ENCODE measurements around the gene ZDHHC17. TPM values are rescaled to one million over a fixed set of nuclear protein-coding genes. Genes with fewer than 3 reads are reported as not detected.
"Not testable (repeated sequence)": the region's sequence is repeated elsewhere in the genome, so short reads cannot be mapped to it uniquely, and the experiment has no call there.

Gene ZDHHC17, protein sequence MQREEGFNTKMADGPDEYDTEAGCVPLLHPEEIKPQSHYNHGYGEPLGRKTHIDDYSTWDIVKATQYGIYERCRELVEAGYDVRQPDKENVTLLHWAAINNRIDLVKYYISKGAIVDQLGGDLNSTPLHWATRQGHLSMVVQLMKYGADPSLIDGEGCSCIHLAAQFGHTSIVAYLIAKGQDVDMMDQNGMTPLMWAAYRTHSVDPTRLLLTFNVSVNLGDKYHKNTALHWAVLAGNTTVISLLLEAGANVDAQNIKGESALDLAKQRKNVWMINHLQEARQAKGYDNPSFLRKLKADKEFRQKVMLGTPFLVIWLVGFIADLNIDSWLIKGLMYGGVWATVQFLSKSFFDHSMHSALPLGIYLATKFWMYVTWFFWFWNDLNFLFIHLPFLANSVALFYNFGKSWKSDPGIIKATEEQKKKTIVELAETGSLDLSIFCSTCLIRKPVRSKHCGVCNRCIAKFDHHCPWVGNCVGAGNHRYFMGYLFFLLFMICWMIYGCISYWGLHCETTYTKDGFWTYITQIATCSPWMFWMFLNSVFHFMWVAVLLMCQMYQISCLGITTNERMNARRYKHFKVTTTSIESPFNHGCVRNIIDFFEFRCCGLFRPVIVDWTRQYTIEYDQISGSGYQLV
- total RNA-seq (2014; rRNA removed; shearing (Covaris generic); ENCODE audit: low replicate concordance): 13.0 and 28.6 TPM in 2 replicates

DNA sequence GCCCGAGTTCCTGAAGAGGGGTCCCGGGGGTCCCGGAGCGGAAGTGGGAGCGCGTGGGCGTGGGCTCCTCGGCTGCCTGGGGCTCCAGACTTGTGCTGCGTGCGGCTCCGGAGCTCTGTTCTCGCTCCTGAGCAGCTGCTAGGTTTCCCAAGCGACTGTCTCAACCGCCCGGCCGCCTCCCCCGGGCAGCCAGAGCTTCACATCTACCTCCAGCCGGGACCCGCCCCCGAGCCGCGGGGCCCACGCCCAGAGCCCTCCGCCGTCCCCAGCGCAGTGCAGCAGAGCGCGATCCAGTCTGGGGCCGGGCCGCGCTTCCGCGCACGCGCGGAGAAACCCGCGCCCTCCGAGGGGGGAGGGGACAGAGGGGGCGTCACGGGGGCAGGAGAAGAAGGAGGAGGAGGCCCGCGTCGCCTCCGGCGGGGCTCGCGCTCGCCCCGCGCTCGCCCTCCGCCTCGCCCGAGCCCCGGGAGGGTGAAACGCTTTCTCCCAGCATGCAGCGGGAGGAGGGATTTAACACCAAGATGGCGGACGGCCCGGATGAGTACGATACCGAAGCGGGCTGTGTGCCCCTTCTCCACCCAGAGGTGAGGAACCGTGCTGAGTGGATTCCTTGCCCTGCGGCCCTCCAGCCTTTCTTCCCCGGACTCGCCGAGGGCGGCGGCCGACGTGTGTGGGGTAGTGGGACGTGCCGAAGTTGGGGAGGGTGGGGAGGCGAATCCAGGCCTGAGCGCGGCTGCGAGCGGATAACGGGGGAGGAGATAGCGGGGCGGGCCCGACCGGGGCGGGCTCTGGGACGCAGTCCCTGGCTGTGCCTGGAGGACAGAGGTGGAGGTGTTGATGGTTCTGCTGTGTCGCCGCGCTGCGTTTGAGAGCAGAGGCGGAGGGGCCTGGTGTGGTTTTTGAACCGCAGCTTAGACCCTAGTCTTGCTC lies at the start of gene ZDHHC17:
TSS of gene ZDHHC17 (plus strand) at position 370 of the 930 bp plus-strand sequence. CDS start at position 492, 122 bp downstream.
- no peaks in the 10 kb centered on the region for H3K27me3 ChIP-seq
- peak within 1 kb of the TSS; percentile 98 for H3K4me3 ChIP-seq
- peak; percentile 93 for DNase-seq
- no peaks in the 10 kb centered on the region; the same call in 1 of the 2 replicates for H3K36me3 ChIP-seq
- H3K9me3 ChIP-seq: no peaks in the 10 kb centered on the region

DNA sequence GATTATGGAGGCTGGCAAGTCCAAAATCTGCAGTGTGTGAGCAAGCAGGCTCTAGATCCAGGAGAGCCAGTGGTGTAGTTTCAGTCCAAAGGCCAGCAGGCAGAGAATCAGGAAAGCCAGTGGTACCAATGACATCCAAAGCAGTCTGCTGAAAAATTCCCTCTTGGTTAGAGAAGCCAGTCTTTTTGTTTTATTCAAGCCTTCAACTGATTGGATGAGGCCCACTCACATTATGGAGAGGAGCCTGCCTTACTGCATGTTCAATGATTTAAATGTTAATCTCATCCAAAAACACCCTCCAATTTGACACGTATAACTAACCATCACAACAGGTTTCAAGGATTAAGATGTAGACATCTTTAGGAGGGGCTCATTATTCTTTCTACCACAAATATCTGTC lies 49.5 kb upstream of the ZDHHC17 start:
- H3K9me3 ChIP-seq: no peaks in the 10 kb centered on the region
- no peak for DNase-seq
- no peaks in the 10 kb centered on the region for H3K36me3 ChIP-seq
- no peaks in the 10 kb centered on the region for H3K27me3 ChIP-seq
- H3K4me3 ChIP-seq: no peak overlapping the region

DNA sequence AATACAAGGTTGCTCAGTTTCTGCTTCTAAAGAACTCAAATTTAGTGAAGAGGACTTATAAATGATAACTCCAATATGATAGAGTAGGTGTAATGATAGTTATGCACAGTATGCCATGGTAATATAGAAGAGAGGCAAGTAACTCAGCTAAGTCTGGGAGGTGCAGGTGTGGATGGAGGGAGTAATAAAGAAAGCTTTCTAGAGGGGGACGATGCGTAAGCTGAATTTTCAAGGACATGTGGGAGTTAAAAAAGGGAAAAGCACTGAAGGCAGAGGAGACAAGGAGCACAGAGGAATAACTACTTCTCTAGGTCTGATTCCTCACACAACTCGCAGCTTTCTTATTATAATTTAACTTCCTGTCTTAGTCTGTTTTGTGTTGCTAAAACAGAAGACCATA lies 49.1 kb upstream of the ZDHHC17 start:
- no peaks in the 10 kb centered on the region for H3K36me3 ChIP-seq

DNA sequence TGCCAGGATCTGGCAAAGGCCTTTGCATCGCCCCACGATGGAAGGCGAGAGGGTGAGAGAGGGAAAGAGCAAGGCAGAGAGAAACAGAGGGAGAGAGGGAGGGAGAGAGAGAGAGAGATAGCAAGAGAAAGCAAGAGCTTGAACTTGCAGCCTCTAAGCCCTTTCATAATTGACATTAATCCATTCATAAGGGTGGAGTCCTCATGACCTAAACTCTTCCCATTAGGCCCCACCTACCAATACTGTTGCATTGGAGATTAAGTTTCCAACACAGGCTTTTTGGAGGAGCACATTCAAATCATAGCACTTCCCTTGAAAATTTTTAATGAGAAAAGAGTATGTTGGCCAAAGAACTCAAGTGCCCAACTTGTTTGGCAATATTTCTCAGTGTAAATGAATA lies 48.6 kb upstream of the ZDHHC17 start:
- Histone ChIP-seq H3K9me3 (no peaks in the 10 kb centered on the region), H3K4me3 (no peak overlapping the region), H3K36me3 (no peaks in the 10 kb centered on the region), H3K27me3 (no peaks in the 10 kb centered on the region)
- no peak for DNase-seq

More for the DNA sequence above, 49.1 kb upstream of the ZDHHC17 start:
- Histone ChIP-seq H3K9me3 (no peaks in the 10 kb centered on the region), H3K27me3 (no peaks in the 10 kb centered on the region), H3K4me3 (no peak overlapping the region)
- no peak for DNase-seq

DNA sequence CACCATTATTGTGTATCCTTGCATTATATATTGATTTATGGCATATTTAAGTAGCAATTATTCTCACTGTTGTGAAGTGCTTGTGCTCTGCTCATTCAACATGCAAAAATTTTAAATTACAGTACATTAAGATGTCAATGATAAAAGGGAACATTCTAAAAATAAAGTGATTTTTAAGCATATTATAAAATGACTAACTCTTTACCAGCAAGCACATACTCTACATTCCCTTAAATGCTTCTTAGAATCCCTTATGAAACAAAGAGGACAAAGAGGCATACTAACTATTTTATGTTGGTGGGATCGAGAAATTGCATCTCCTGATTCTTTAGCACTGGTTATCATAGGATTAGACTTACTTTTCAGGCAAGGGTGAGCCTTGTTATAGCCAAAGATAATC lies 46.6 kb upstream of the ZDHHC17 start:
- Histone ChIP-seq H3K36me3 (no peaks in the 10 kb centered on the region), H3K27me3 (no peaks in the 10 kb centered on the region), H3K4me3 (no peak overlapping the region), H3K9me3 (no peaks in the 10 kb centered on the region)
- DNase-seq: no peak

DNA sequence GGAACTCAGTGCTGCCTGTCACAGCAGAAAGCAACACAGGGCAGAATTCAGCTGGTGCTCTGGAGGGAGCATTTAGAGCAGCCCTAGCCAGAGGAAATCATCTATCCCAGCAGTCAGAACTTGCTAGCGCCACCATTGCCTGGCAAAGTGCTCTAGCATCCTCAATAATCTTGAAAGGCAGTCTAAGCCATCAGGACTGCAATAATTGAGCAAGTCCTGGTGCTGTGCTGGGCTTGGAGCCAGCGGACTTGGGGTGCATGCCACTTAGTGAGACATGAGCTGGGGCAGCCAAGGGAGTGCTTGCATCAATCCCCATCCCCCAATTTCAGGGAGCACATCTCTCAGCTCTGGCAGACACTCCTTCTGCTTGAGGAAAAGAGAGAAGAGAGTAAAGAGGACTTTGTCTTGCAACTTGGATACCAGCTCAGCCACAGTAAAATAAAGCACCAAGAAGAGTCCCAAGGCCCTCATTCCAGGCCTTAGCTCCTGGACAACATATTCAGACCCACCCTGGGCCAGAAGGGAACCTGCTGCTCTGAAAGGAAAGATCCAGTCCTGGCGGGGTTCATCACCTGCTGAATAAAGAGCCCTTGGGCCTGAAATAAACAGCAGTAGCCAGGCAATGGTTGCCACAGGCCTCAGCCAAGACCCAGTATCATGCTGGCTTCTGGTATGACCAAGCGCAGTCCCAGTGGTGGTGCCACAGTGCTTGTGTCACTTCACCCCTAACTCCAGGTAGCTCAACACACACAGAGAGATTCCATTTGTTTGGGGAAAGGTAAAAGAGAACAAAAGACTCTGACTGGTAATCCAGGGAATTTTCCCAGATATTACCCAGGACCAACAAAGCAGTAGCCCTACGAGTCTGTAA lies 44.5 kb upstream of the ZDHHC17 start:
- Histone ChIP-seq H3K4me3 (no peak overlapping the region), H3K36me3 (no peaks in the 10 kb centered on the region), H3K27me3 (no peaks in the 10 kb centered on the region), H3K9me3 (no peaks in the 10 kb centered on the region)
- DNase-seq: peak; percentile 50

DNA sequence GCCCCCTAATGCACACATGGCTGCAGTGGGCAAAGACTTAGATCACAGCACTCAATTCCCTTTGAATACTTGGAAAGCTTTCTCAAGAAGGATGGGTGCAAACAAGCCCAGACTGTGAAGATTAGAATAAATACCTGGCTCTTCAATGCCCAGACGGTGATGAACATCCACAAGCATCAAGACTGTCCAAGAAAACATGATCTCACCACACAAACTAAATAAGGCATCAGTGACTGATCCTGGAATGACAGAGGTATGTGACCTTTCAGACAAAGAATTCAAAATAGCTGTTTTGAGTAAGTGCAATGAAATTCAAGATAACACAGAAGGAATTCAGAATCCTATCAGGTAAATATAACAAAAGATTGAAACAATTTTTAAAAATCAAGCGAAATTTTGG lies 43.8 kb upstream of the ZDHHC17 start:
- Histone ChIP-seq H3K27me3 (no peaks in the 10 kb centered on the region), H3K9me3 (no peaks in the 10 kb centered on the region), H3K4me3 (no peak overlapping the region), H3K36me3 (no peaks in the 10 kb centered on the region)
- no peak for DNase-seq

DNA sequence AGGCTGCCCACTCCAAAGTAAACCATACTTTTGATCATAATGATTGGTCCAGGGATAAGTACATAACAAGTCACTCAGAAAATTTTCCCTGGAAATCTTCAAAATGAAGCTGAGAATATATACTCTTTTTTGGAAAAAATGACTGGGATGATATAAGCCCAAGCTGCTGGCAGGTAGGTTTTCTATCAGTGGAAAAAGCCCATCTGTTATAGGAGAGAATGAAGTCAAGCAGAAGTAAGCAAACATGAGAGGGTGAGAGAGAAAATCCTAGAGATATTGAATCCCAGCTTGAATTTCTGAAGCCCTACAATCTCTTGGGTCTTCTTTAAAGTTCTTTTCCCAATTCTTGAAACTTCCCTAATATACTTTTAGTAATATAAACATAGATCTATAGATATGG lies 37.3 kb upstream of the ZDHHC17 start:
- Histone ChIP-seq H3K36me3 (no peaks in the 10 kb centered on the region), H3K9me3 (no peaks in the 10 kb centered on the region), H3K4me3 (no peak overlapping the region), H3K27me3 (no peaks in the 10 kb centered on the region)
- no peak for DNase-seq

DNA sequence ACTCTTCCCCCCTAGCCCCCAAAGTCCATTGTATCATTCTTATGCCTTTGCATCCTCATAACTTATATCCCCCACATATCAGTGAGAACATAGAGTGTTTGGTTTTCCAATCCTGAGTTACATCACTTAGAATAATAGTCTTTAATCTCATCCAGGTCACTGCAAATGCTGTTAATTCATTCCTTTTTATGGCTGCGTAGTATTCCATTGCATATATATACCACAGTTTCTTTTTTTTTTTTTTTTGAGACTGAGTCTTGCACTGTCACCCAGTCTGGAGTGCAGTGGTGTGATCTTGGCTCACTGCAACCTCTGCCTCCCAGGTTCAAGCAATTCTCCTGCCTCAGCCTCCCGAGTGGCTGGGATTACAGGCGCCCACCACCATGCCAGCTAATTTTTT lies 31.7 kb upstream of the ZDHHC17 start:
- not testable (repeated sequence) for H3K27me3 ChIP-seq, DNase-seq, H3K9me3 ChIP-seq, H3K36me3 ChIP-seq, H3K4me3 ChIP-seq

DNA sequence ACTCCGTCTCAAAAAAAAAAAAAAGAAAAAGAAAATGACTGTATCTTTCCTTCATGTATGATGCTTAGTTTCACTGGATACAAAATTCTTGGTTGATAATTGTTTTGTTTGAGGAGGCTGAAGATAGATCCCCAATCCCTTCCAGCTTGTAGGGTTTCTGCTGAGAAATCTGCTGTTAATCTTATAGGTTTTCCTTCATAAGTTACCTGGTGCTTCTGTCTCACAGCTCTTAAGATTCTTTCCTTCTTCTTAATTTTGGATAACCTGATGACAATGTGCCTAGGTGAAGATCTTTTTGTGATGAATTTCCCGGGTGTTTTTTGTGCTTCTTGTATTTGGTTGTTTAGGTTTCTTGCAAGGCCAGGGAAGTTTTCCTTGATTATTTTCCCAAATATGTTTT lies 26.2 kb upstream of the ZDHHC17 start:
- H3K36me3 ChIP-seq, H3K27me3 ChIP-seq, H3K4me3 ChIP-seq, DNase-seq: not testable (repeated sequence)
- peaks cover 12% of the 10 kb centered on the region; the same call in 1 of the 2 replicates for H3K9me3 ChIP-seq

DNA sequence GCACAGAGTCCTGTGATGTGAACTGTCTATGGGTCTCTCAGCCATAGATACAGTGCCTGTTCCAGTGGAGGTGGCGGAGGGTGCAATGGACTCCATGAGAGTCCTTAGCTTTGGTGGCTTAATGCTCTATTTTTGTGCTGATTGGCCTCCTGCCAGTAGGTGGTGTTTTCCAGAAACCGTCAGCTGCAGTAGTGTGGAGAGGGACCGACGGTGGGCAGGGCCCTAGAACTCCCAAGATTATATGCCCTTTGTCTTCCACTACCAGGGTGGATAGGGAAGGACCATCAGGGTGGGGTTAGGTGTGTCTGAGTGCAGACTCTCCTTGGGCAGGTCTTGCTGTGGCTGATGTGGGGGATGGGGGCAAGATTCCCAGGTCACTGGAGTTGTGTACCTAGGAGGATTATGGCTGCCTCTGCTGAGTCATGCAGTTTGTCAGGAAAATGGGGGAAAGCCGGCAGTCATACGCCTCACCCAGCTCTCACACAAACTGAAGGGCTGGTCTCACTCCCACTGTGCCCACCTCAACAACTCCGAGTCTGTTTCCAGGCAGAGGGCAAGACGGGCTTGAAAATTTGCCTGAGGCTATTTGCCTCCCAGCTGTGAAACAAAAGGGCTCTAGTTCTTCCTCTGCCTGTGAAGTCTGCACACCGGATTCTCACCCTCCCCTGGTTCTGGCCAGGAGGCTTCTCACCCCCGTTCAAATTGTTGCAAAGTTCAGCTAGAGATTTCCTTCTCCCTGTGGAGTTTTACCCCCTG lies 24.9 kb upstream of the ZDHHC17 start:
- Histone ChIP-seq H3K4me3 (no peak overlapping the region), H3K27me3 (no peaks in the 10 kb centered on the region), H3K9me3 (peaks cover 12% of the 10 kb centered on the region; the same call in 1 of the 2 replicates), H3K36me3 (no peaks in the 10 kb centered on the region)
- DNase-seq: no peak

DNA sequence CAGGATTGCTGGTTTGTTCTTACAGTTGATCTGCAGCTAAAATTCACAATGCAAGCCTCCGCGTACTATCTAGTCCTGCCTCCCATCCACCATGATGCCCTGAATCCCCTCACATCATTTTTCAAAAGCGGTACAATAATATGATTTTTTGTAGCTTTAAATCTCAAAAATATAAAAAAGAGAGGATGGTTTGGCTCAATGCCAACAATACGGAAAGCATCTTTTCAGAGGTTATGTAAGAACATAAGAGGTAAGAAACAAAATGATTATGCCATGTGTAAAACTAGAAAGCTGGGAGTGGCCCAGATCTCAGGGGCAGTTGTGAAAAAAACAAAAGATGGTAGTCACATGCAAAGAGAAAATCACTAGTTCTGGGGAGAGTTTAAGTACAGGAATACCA lies 24.0 kb upstream of the ZDHHC17 start:
- H3K4me3 ChIP-seq: no peak overlapping the region
- no peak for DNase-seq
- no peaks in the 10 kb centered on the region for H3K27me3 ChIP-seq
- H3K36me3 ChIP-seq: no peaks in the 10 kb centered on the region
- H3K9me3 ChIP-seq: peaks cover 12% of the 10 kb centered on the region; the same call in 1 of the 2 replicates

DNA sequence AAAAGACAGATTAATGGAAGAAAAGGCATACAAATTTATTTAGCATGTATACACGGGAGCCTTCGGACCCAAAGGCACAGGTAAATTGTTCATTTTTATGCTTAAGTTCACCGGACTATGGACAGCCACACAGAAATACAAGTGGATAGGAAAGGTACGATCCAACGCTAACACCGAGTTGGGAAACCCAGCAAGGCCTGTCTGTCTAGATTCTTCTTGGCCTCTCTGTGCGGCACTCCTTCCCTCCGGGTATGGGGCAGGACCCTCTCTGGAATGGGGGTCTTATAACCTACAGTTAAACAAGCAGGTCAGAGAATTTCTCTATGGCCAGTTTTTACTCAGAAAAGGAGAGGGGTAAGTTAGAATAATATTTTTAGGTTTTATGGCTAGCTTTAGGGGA lies 23.4 kb upstream of the ZDHHC17 start:
- no peaks in the 10 kb centered on the region for H3K36me3 ChIP-seq
- H3K9me3 ChIP-seq: peaks cover 12% of the 10 kb centered on the region; the same call in 1 of the 2 replicates
- H3K4me3 ChIP-seq: no peak overlapping the region
- no peaks in the 10 kb centered on the region for H3K27me3 ChIP-seq
- DNase-seq: no peak

DNA sequence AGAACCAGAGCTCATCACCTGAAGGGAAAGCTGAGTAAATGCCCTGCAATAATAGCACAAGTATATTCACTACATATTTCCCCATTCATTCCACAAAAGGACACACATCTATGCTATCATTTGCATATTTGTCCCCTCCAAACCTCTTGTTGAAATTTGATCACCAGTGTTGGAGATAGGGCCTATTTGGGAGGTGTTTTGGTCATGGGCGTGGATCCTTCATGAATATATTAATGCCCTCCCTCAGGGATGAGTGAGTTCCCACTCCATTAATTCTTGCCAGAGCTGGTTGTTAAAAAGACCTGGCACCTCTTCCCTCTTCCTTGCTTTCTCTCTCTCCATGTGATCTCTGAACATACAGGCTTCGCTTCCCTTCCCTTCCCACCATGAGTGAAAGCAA lies 18.6 kb upstream of the ZDHHC17 start:
- Histone ChIP-seq H3K36me3 (no peaks in the 10 kb centered on the region), H3K9me3 (no peaks in the 10 kb centered on the region; the same call in 1 of the 2 replicates), H3K27me3 (no peaks in the 10 kb centered on the region), H3K4me3 (no peak overlapping the region)
- no peak for DNase-seq

DNA sequence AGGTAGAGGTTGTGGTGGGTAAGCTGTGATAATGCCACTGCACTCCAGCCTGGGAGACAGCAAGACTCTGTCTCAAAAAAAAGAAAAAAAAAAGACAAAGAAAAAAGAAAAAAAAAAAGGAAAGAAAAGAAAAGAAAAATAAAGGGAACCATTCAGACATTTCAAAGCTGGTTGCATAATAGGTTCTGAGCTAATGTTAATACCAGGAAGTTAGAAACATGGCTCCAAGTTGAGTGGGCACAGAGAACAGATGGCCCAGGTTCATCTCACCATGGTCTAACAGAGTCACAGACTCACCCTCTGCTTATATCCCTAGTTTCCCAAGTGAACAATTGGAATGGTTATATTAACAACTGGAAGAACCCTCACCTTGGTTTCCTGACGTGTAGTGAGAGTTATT lies 17.4 kb upstream of the ZDHHC17 start:
- H3K4me3 ChIP-seq: no peak overlapping the region
- no peaks in the 10 kb centered on the region for H3K36me3 ChIP-seq
- no peaks in the 10 kb centered on the region for H3K27me3 ChIP-seq
- no peaks in the 10 kb centered on the region; the same call in 1 of the 2 replicates for H3K9me3 ChIP-seq
- no peak for DNase-seq
